ENCODE data around the gene MANSC1. TPM values are rescaled to one million over a fixed set of nuclear protein-coding genes. Genes with fewer than 3 reads are reported as not detected.

The MANSC1 gene
- total and polyA plus RNA-seq, 9 of the 15 experiments (the other 6 are each of a cell fraction or from before 2014, with no cell fraction given), result 0.76 to 8.6 (median 3.1) TPM

DNA sequence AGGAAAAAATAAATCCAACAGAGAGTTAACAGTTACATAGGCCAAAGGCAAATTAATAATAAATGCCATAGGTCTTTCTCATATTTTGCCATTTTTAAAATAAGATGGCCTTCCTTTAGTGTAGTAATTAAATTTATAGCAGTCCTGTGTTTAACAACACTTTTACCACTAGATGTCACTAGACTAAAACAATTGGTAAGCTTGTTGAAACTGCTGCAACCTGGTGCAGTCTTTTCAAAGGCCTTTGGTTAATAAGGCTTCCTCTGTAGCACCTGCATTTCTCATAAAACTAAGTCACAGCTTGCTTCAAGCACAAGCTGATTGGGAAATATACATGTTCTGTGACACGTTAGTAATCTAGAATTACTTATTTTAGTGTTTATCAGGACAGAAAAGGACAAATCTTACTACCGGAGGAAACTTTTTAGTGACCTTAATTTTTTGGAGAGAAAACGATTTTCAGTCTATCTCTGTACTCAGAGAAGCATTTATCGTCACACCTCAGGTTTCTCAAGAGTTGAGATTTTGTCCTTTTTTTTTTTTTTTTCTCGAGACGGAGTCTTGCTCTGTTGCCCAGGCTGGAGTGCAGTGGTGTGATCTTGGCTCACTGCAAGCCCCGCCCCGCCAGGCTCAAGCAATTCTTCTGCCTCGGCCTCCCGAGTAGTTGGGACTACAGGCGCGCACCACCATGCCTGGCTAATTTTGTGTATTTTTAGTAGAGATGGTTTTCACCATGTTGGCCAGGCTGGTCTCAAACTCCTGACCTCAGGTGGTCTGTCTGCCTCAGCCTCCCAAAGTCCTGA lies 26.8 kb upstream of the MANSC1 start:
- intact Hi-C loops (cut with micrococcal nuclease) (loop anchor here (1.0 to 5.0 kb wide), 4 partner anchors 185 to 327 kb away; partner anchors contain the start of gene DUSP16), in situ Hi-C loops (cut with MboI) (loop anchor here (10.0 kb wide), 1 partner anchor 328 kb away; no protein-coding TSS in a partner anchor)
- ChIA-PET CTCF (ENCODE audit: low intra/inter-chr PET ratio) (interaction anchor here (0.6 to 4.9 kb wide), 7 partner anchors 187 to 344 kb away, joined by 3 to 55 read pairs (median 4); partner anchors contain the start of gene GPR19), POLR2A (interaction anchor here (0.6 to 1.3 kb wide), 2 partner anchors 14 to 321 kb away, joined by 3 to 4 read pairs; no protein-coding TSS in a partner anchor)
- H2AFZ ChIP-seq (ENCODE audit: low read depth, low read length), result no peak overlapping the region
- no peak overlapping the region for H3K4me2 ChIP-seq (ENCODE audit: insufficient read depth, low read length)
- H4K20me1 ChIP-seq (replicated peaks; ENCODE audit: control insufficient read depth, insufficient read depth, low read length), result no peaks in the 10 kb centered on the region
- H3K4me3 ChIP-seq, result no peak overlapping the region
- H3K4me1 ChIP-seq (replicated peaks in 1 of 2; ENCODE audit: control insufficient read depth in 2 of 2, insufficient read depth in 2 of 2, low read length in 2 of 2), result no peaks in the 10 kb centered on the region
- H3K27me3 ChIP-seq (ENCODE audit: control insufficient read depth in 2 of 2, insufficient read depth in 2 of 2, low read length in 2 of 2), result no peaks in the 10 kb centered on the region
- H3K9me1 ChIP-seq (ENCODE audit: control insufficient read depth, insufficient read depth, low read length), result no peaks in the 10 kb centered on the region
- H3K79me2 ChIP-seq (ENCODE audit: control insufficient read depth, insufficient read depth, low read length), result no peaks in the 10 kb centered on the region
- H3K36me3 ChIP-seq (ENCODE audit: control insufficient read depth, insufficient read depth, low read length), result peaks cover 6% of the 10 kb centered on the region; the same call in 2 of the 3 replicates
- H3K9ac ChIP-seq (ENCODE audit: insufficient read depth in 1 of 2, low read depth in 2 of 2, low read length in 2 of 2), result no peak overlapping the region
- no TSS peak for BruUV-seq (replicated peaks)
- ATAC-seq (peak; percentile 88), FAIRE-seq (peak; percentile 77), DNase-seq (ENCODE audit: extremely low read depth in 1 of 4, low spot score in 3 of 4) (peak; percentile 22 to 61 (median 36))
- H3K9me3 ChIP-seq (replicated peaks; ENCODE audit: control insufficient read depth, insufficient read depth, low read depth, low read length), result no peaks in the 10 kb centered on the region
- 41% methylated on average over 8 of the region's 12 CpGs for WGBS (ENCODE audit: insufficient coverage, low coverage, missing lambda C conversion rate)
- no peak overlapping the region for H3K27ac ChIP-seq (ENCODE audit: extremely low read depth, low read depth, low read length)
- TF ChIP-seq ZNF121 (CRISPR knock-in tag; conservative IDR thresholded peaks at IDR 0.05) (peak; percentile 26; the same call in 1 of the 2 replicates), SMC3 (conservative IDR thresholded peaks at IDR 0.05; ENCODE audit: insufficient read depth, low read depth, low read length) (peak; percentile 75), NCOA4 (IDR thresholded peaks at IDR 0.05; ENCODE audit: partially characterized antibody) (no peak), ATF1 (CRISPR knock-in tag; IDR thresholded peaks at IDR 0.05) (no peak), ATF1 (tag; IDR thresholded peaks at IDR 0.05) (no peak), ZNF354B (CRISPR knock-in tag; IDR thresholded peaks at IDR 0.05) (no peak), ARID2 (IDR thresholded peaks at IDR 0.05) (peak; percentile 65; the same call in 1 of the 2 replicates)
- TF ChIP-seq, protein P1, sequence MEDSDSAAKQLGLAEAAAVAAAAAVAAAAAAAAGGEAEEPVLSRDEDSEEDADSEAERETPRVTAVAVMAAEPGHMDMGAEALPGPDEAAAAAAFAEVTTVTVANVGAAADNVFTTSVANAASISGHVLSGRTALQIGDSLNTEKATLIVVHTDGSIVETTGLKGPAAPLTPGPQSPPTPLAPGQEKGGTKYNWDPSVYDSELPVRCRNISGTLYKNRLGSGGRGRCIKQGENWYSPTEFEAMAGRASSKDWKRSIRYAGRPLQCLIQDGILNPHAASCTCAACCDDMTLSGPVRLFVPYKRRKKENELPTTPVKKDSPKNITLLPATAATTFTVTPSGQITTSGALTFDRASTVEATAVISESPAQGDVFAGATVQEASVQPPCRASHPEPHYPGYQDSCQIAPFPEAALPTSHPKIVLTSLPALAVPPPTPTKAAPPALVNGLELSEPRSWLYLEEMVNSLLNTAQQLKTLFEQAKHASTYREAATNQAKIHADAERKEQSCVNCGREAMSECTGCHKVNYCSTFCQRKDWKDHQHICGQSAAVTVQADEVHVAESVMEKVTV (CRISPR knock-in tag; IDR thresholded peaks at IDR 0.05), result peak; percentile 91
- TF ChIP-seq, protein P2, sequence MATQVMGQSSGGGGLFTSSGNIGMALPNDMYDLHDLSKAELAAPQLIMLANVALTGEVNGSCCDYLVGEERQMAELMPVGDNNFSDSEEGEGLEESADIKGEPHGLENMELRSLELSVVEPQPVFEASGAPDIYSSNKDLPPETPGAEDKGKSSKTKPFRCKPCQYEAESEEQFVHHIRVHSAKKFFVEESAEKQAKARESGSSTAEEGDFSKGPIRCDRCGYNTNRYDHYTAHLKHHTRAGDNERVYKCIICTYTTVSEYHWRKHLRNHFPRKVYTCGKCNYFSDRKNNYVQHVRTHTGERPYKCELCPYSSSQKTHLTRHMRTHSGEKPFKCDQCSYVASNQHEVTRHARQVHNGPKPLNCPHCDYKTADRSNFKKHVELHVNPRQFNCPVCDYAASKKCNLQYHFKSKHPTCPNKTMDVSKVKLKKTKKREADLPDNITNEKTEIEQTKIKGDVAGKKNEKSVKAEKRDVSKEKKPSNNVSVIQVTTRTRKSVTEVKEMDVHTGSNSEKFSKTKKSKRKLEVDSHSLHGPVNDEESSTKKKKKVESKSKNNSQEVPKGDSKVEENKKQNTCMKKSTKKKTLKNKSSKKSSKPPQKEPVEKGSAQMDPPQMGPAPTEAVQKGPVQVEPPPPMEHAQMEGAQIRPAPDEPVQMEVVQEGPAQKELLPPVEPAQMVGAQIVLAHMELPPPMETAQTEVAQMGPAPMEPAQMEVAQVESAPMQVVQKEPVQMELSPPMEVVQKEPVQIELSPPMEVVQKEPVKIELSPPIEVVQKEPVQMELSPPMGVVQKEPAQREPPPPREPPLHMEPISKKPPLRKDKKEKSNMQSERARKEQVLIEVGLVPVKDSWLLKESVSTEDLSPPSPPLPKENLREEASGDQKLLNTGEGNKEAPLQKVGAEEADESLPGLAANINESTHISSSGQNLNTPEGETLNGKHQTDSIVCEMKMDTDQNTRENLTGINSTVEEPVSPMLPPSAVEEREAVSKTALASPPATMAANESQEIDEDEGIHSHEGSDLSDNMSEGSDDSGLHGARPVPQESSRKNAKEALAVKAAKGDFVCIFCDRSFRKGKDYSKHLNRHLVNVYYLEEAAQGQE (IDR thresholded peaks at IDR 0.05; ENCODE audit: borderline replicate concordance), result peak; percentile 91
- TF ChIP-seq, protein P2 (CRISPR knock-in tag; IDR thresholded peaks at IDR 0.05; ENCODE audit: low read depth), result no peak

All from K562 (cell line).